K562 (cell line): ENCODE measurements around the gene HP1BP3. TPM values are rescaled to one million over a fixed set of nuclear protein-coding genes. Genes with fewer than 3 reads are reported as not detected.

Experiments
- ATAC-seq: fragments of 200-7000 bp; cut with Tn5 transposase; 3 replicates; pipeline ENCODE4 v1.9.1; 2020; ENCODE audit warnings: moderate library complexity
- BruUV-seq: library from RNA; stranded (reverse); fragments of 400-500 nt; replicated peaks from 2 replicates; lab custom pipeline; 2021; lab: Mats Ljungman, UMichigan
- CTCF ChIA-PET: fragments of 300-600 bp; formaldehyde crosslinking; extraction: SDS; loops from one replicate; lab custom pipeline; 2021; ENCODE audit warnings: low intra/inter-chr PET ratio; lab: Yijun Ruan, JAX
- POLR2A ChIA-PET: fragments of 300-600, 350-650 bp; sonication (Branson Sonifier 250); formaldehyde crosslinking; extraction: SDS; loops from one replicate; lab custom pipeline; 2021; ENCODE audit warnings: antibody characterized with exemption, inconsistent platforms; lab: Yijun Ruan, JAX
- DNase-seq, 4 experiments: peaks; one replicate each; pipeline versions ENCODE4 v3.0.0 to v3.0.0-alpha.2; 2011 to 2018; ENCODE audit warnings: low spot score in 3 of 4, mixed read lengths in 3 of 4; ENCODE audit errors: extremely low read depth in 1 of 4
- FAIRE-seq: peaks from 2 replicates; lab custom pipeline; 2011; peaks lifted over from hg19 to GRCh38; lab: Jason Lieb, UNC
- H2AFZ ChIP-seq: 2 replicates; pipeline ENCODE4 v1.6.0; 2011; ENCODE audit warnings: low read depth, low read length, control low read depth, inconsistent platforms
- H3K27ac ChIP-seq: fragments of 200-600 bp; 3 replicates; pipeline ENCODE4 v1.8.0; 2011; ENCODE audit warnings: low read depth, mild to moderate bottlenecking, control low read depth, inconsistent platforms, low read length, moderate library complexity, mixed read lengths; ENCODE audit errors: extremely low read depth
- H3K27me3 ChIP-seq, 2 experiments: fragments of 300-600 bp in 1 of 2; 2 replicates in 1 of 2; 3 replicates in 1 of 2; pipeline versions ENCODE4 v1.6.0 to v1.8.0; 2011; ENCODE audit warnings: inconsistent platforms in 2 of 2, low read length in 2 of 2, mild to moderate bottlenecking in 1 of 2, mixed read lengths in 1 of 2, moderate library complexity in 1 of 2; ENCODE audit not compliant: control insufficient read depth in 2 of 2, insufficient read depth in 2 of 2
- H3K36me3 ChIP-seq: fragments of 300-600 bp; 3 replicates; pipeline ENCODE4 v1.8.0; 2011; ENCODE audit warnings: mild to moderate bottlenecking, low read length, inconsistent platforms; ENCODE audit not compliant: control insufficient read depth, insufficient read depth
- H3K4me1 ChIP-seq, 2 experiments: fragments of 200-600 bp in 1 of 2; replicated peaks in 1 of 2; 2 replicates in 1 of 2; 3 replicates in 1 of 2; pipeline versions ENCODE4 v1.5.1 to v1.8.0; 2011; ENCODE audit warnings: inconsistent platforms in 2 of 2, low read length in 2 of 2, mild to moderate bottlenecking in 1 of 2, mixed read lengths in 1 of 2, moderate library complexity in 1 of 2; ENCODE audit not compliant: control insufficient read depth in 2 of 2, insufficient read depth in 2 of 2
- H3K4me2 ChIP-seq: 2 replicates; pipeline ENCODE4 v1.6.1; 2011; ENCODE audit warnings: low read length, control low read depth, inconsistent platforms, mixed read lengths; ENCODE audit not compliant: insufficient read depth
- H3K4me3 ChIP-seq: fragments of 200-600 bp; sonication (generic), shearing (Covaris generic); 2 replicates; pipeline ENCODE4 v1.5.1; 2016; ENCODE audit warnings: control low read depth, inconsistent platforms
- H3K79me2 ChIP-seq: fragments of 200-600 bp; 3 replicates; pipeline ENCODE4 v1.8.0; 2011; ENCODE audit warnings: low read length, inconsistent platforms; ENCODE audit not compliant: control insufficient read depth, insufficient read depth
- H3K9ac ChIP-seq, 2 experiments: 2 replicates each; pipeline versions ENCODE4 v1.6.0 to v1.6.1; 2011; ENCODE audit warnings: low read depth in 2 of 2, low read length in 2 of 2, control low read depth in 1 of 2, inconsistent platforms in 1 of 2, mild to moderate bottlenecking in 1 of 2, mixed read lengths in 1 of 2; ENCODE audit not compliant: insufficient read depth in 1 of 2
- H3K9me1 ChIP-seq: one replicate; pipeline ENCODE4 v1.6.0; 2011; ENCODE audit warnings: inconsistent platforms, mild to moderate bottlenecking, low read length, moderate library complexity; ENCODE audit not compliant: control insufficient read depth, insufficient read depth
- H3K9me3 ChIP-seq: replicated peaks from 2 replicates; pipeline ENCODE4 v1.5.1; 2011; ENCODE audit warnings: low read depth, low read length, inconsistent platforms; ENCODE audit not compliant: control insufficient read depth, insufficient read depth
- H4K20me1 ChIP-seq: replicated peaks from 2 replicates; pipeline ENCODE4 v1.6.1; 2011; ENCODE audit warnings: low read length, inconsistent platforms, mixed read lengths; ENCODE audit not compliant: control insufficient read depth, insufficient read depth
- CBX2 ChIP-seq: fragments of 200-600 bp; sonication (generic); IDR thresholded peaks from one replicate; pipeline ENCODE4 v1.6.1; 2012; ENCODE audit warnings: mild to moderate bottlenecking, low read length, inconsistent platforms; ENCODE audit not compliant: insufficient read depth, poor library complexity, severe bottlenecking
- GTF2F1 ChIP-seq: IDR thresholded peaks from 2 replicates; pipeline ENCODE4 v1.6.1; 2011; ENCODE audit warnings: low read depth, low read length, improper control_type of control experiment
- HIVEP1 ChIP-seq: fragments of 250-450 bp; sonication (Bioruptor Pico); IDR thresholded peaks from 2 replicates; pipeline ENCODE4 v1.4.0; 2020; ENCODE audit warnings: mild to moderate bottlenecking
- JUN ChIP-seq, 2 experiments: sonication (generic) in 1 of 2; formaldehyde crosslinking in 1 of 2; IDR thresholded peaks; 2 replicates each; pipeline versions ENCODE4 v1.6.1 to v1.8.0; 2012 to 2022; ENCODE audit warnings: borderline replicate concordance in 2 of 2, mild to moderate bottlenecking in 2 of 2, improper control_type of control experiment in 1 of 2, low read depth in 1 of 2, low read length in 1 of 2, missing genetic modification reagents in 1 of 2
- PCBP1 ChIP-seq: fragments of 200-400 bp; formaldehyde crosslinking; IDR thresholded peaks from 2 replicates; pipeline ENCODE4 v1.6.1; 2018; ENCODE audit warnings: mild to moderate bottlenecking, low read depth, low read length; ENCODE audit not compliant: poor library complexity, severe bottlenecking
- TEAD2 ChIP-seq: fragments of 450-650 bp; IDR thresholded peaks from 2 replicates; pipeline ENCODE4 v1.6.1; 2016; ENCODE audit warnings: missing genetic modification characterization, control low read depth, missing compliant biosample characterization
- ZBTB7A ChIP-seq: IDR thresholded peaks from 2 replicates; pipeline ENCODE4 v1.6.1; 2011; ENCODE audit warnings: low read depth, mild to moderate bottlenecking, low read length, moderate library complexity, borderline replicate concordance; ENCODE audit not compliant: control insufficient read depth
- ZKSCAN1 ChIP-seq: fragments of 150-350 bp; IDR thresholded peaks from 2 replicates; pipeline ENCODE4 v1.6.1; 2016; ENCODE audit warnings: low read depth, low read length
- in situ Hi-C: fragments of 300-500 bp; cut with MboI; formaldehyde crosslinking; loops from 4 replicates; pipeline ENCODE4 v1.15.0; 2018; ENCODE audit warnings: inconsistent platforms, mixed read lengths
- intact Hi-C: fragments of 100-400 bp; cut with micrococcal nuclease; formaldehyde crosslinking; loops from 2 replicates; pipeline ENCODE4 v1.14.2; 2022
- polyA plus RNA-seq, 8 experiments: library from polyadenylated mRNA; depleted of rRNA in 4 of 8; stranded (reverse) in 5 of 8; unstranded in 3 of 8; fragments of >200 nt; fragmentation: Nextera tagmentation in 2 of 8; fragmentation: Illumina TruSeq in 1 of 8; extraction: Ambion mirVana in 2 of 8; extraction: Trizol in 1 of 8; gene quantifications; 2 replicates each; pipeline versions ENCODE4 v1.2.1 to v1.2.3, GENCODE V29; 2011 to 2014; ENCODE audit warnings: inconsistent platforms in 1 of 8, missing spikeins in 1 of 8
- total RNA-seq, 7 experiments: library from RNA; depleted of rRNA in 6 of 7; stranded (reverse); fragments of >200 nt in 6 of 7; fragmentation: Illumina TruSeq in 2 of 7; extraction: Trizol in 2 of 7; gene quantifications; 2 replicates each; pipeline versions ENCODE4 v1.2.1 to v1.2.3, GENCODE V29; 2011 to 2021; ENCODE audit warnings: low replicate concordance in 1 of 7
- TF ChIP-seq, protein P1 (sequence below), 2 experiments: fragments of 450-650 bp in 1 of 2; IDR thresholded peaks; 2 replicates each; pipeline ENCODE4 v1.6.1; 2011 to 2017; ENCODE audit warnings: low read depth in 2 of 2, antibody characterized with exemption in 1 of 2, borderline replicate concordance in 1 of 2, low read length in 1 of 2, mild to moderate bottlenecking in 1 of 2, mixed read lengths in 1 of 2; ENCODE audit not compliant: control insufficient read depth in 1 of 2
- TF ChIP-seq, protein P2 (sequence below): fragments of 450-650 bp; IDR thresholded peaks from one replicate; pipeline ENCODE4 v1.6.1; 2018; ENCODE audit warnings: mild to moderate bottlenecking, moderate library complexity; ENCODE audit not compliant: partially characterized antibody

The HP1BP3 gene
- total and polyA plus RNA-seq, 9 of the 15 experiments (the other 6 are each of a cell fraction or from before 2014, with no cell fraction given): 57.3 to 513 (median 240) TPM

DNA sequence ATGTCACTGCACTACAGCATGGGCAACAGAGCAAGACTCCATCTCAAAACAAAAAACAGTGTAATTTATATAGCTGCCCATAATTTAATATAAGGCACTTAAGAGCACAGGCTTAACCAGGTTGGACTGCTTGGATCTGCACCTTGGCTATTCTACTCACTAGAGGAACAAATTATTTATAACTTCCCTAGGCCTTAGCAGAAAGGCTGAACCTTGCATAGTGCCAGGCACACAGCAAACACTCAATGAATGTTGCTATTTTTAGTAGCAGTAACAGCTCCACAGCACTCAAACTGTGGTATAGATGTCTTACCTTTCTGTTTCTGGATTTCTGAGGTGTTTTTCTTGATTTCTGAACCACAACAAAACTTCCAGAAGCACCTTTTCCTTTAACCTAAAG lies 19.8 kb downstream of the HP1BP3 start:
- CTCF ChIA-PET: no interaction called here
- Histone ChIP-seq H3K4me3 (no peak overlapping the region), H3K79me2 (peaks cover 5% of the 10 kb centered on the region; the same call in 1 of the 3 replicates), H4K20me1 (no peaks in the 10 kb centered on the region), H3K9me1 (no peaks in the 10 kb centered on the region), H3K36me3 (peaks cover 99% of the 10 kb centered on the region), H3K9ac (no peak overlapping the region), H3K27ac (no peak overlapping the region), H2AFZ (no peak overlapping the region), H3K4me2 (no peak overlapping the region), H3K27me3 (no peaks in the 10 kb centered on the region), H3K9me3 (no peaks in the 10 kb centered on the region), H3K4me1 (no peaks in the 10 kb centered on the region)
- in situ Hi-C loops (no loop called here), intact Hi-C loops (no loop called here)
- ATAC-seq: no peak
- BruUV-seq: no TSS peak
- POLR2A ChIA-PET: interaction anchor here (0.7 to 6.1 kb wide), 2 partner anchors 17 to 75 kb away, joined by 3 to 79 read pairs; partner anchors contain the start of gene HP1BP3
- no peak for DNase-seq
- no peak for TF ChIP-seq GTF2F1
- TF ChIP-seq CBX2: no peak
- TF ChIP-seq, protein P1, sequence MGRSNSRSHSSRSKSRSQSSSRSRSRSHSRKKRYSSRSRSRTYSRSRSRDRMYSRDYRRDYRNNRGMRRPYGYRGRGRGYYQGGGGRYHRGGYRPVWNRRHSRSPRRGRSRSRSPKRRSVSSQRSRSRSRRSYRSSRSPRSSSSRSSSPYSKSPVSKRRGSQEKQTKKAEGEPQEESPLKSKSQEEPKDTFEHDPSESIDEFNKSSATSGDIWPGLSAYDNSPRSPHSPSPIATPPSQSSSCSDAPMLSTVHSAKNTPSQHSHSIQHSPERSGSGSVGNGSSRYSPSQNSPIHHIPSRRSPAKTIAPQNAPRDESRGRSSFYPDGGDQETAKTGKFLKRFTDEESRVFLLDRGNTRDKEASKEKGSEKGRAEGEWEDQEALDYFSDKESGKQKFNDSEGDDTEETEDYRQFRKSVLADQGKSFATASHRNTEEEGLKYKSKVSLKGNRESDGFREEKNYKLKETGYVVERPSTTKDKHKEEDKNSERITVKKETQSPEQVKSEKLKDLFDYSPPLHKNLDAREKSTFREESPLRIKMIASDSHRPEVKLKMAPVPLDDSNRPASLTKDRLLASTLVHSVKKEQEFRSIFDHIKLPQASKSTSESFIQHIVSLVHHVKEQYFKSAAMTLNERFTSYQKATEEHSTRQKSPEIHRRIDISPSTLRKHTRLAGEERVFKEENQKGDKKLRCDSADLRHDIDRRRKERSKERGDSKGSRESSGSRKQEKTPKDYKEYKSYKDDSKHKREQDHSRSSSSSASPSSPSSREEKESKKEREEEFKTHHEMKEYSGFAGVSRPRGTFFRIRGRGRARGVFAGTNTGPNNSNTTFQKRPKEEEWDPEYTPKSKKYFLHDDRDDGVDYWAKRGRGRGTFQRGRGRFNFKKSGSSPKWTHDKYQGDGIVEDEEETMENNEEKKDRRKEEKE (IDR thresholded peaks at IDR 0.05; ENCODE audit: borderline replicate concordance in 1 of 2, control insufficient read depth in 1 of 2, low read depth in 2 of 2, low read length in 1 of 2): no peak
- no peak for TF ChIP-seq ZBTB7A
- TF ChIP-seq ZKSCAN1: no peak
- TF ChIP-seq, protein P2, sequence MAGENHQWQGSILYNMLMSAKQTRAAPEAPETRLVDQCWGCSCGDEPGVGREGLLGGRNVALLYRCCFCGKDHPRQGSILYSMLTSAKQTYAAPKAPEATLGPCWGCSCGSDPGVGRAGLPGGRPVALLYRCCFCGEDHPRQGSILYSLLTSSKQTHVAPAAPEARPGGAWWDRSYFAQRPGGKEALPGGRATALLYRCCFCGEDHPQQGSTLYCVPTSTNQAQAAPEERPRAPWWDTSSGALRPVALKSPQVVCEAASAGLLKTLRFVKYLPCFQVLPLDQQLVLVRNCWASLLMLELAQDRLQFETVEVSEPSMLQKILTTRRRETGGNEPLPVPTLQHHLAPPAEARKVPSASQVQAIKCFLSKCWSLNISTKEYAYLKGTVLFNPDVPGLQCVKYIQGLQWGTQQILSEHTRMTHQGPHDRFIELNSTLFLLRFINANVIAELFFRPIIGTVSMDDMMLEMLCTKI: no peak
- TF ChIP-seq PCBP1: no peak
- TF ChIP-seq HIVEP1 (CRISPR knock-in tag): no peak
- no peak for TF ChIP-seq JUN (IDR thresholded peaks at IDR 0.05; ENCODE audit: borderline replicate concordance, low read depth, low read length)
- no peak for TF ChIP-seq JUN (CRISPR knock-in tag; IDR thresholded peaks at IDR 0.05; ENCODE audit: borderline replicate concordance)
- TF ChIP-seq TEAD2: no peak
- no peak for FAIRE-seq
